Neural progenitor cell (in vitro differentiated cells): ENCODE data around the gene SUPT3H. TPM values are rescaled to one million over a fixed set of nuclear protein-coding genes. Genes with fewer than 3 reads are reported as not detected.

Experiments used
- DNase-seq: peaks from one replicate; pipeline ENCODE4 v3.0.0-alpha.2; 2016; ENCODE audit warnings: low spot score
- H2AFZ ChIP-seq: fragments of 200-600 bp; sonication (generic); replicated peaks from 2 replicates; pipeline ENCODE4 v1.6.1; 2016; ENCODE audit warnings: antibody characterized with exemption
- H3F3A ChIP-seq: fragments of 200-600 bp; sonication (generic); 2 replicates; pipeline ENCODE4 v1.6.1; 2016; ENCODE audit warnings: antibody characterized with exemption, low read depth
- H3K27ac ChIP-seq: fragments of 200-600 bp; sonication (generic); 2 replicates; pipeline ENCODE4 v1.5.1; 2016; ENCODE audit warnings: mild to moderate bottlenecking
- H3K27me3 ChIP-seq: fragments of 200-600 bp; sonication (generic); 2 replicates; pipeline ENCODE4 v1.6.1; 2016; ENCODE audit warnings: mild to moderate bottlenecking, moderate library complexity
- H3K36me3 ChIP-seq: fragments of 200-600 bp; sonication (generic); 2 replicates; pipeline ENCODE4 v1.5.1; 2016
- H3K4me1 ChIP-seq: fragments of 200-600 bp; sonication (generic); 2 replicates; pipeline ENCODE4 v1.6.1; 2016; ENCODE audit warnings: mixed run types
- H3K4me2 ChIP-seq: fragments of 200-600 bp; sonication (generic); 2 replicates; pipeline ENCODE4 v1.6.1; 2016
- H3K4me3 ChIP-seq: fragments of 200-600 bp; sonication (generic); 2 replicates; pipeline ENCODE4 v1.5.1; 2016
- H3K79me2 ChIP-seq: fragments of 200-600 bp; sonication (generic); 2 replicates; pipeline ENCODE4 v1.6.1; 2016; ENCODE audit warnings: low read depth
- H3K9ac ChIP-seq: fragments of 200-600 bp; sonication (generic); 2 replicates; pipeline ENCODE4 v1.6.1; 2016
- H3K9me3 ChIP-seq: fragments of 200-600 bp; sonication (generic); 2 replicates; pipeline ENCODE4 v1.5.1; 2016; ENCODE audit warnings: low read depth
- H4K20me1 ChIP-seq: fragments of 200-600 bp; sonication (generic); 2 replicates; pipeline ENCODE4 v1.6.1; 2016; ENCODE audit warnings: low read depth
- H3K27ac Mint-ChIP-seq: 3 replicates; pipeline ENCODE4 v1.8.0; 2021; ENCODE audit warnings: mixed read lengths
- H3K27me3 Mint-ChIP-seq: 2 replicates; pipeline ENCODE4 v1.8.0; 2022; ENCODE audit warnings: low read depth, mild to moderate bottlenecking, inconsistent platforms, moderate library complexity, mixed read lengths; ENCODE audit not compliant: insufficient read depth
- H3K36me3 Mint-ChIP-seq: 3 replicates; pipeline ENCODE4 v1.8.0; 2021; ENCODE audit warnings: mixed read lengths
- H3K4me1 Mint-ChIP-seq: 3 replicates; pipeline ENCODE4 v1.8.0; 2021; ENCODE audit warnings: mixed read lengths
- H3K4me3 Mint-ChIP-seq: 3 replicates; pipeline ENCODE4 v1.8.0; 2021; ENCODE audit warnings: mild to moderate bottlenecking, moderate library complexity, mixed read lengths
- H3K9me3 Mint-ChIP-seq: 3 replicates; pipeline ENCODE4 v1.8.0; 2020; ENCODE audit warnings: mixed read lengths
- CTCF ChIP-seq: fragments of 200-600 bp; sonication (generic); IDR thresholded peaks from 2 replicates; pipeline ENCODE4 v1.5.1; 2017; ENCODE audit warnings: antibody characterized with exemption, mild to moderate bottlenecking
- EZH2 ChIP-seq: fragments of 200-600 bp; sonication (generic); IDR thresholded peaks from 2 replicates; pipeline ENCODE4 v1.6.1; 2017; ENCODE audit warnings: antibody characterized with exemption, mild to moderate bottlenecking, moderate library complexity
- EZH2phosphoT487 ChIP-seq: fragments of 200-600 bp; sonication (generic); IDR thresholded peaks from 2 replicates; pipeline ENCODE4 v1.6.1; 2017; ENCODE audit warnings: antibody characterized with exemption
- total RNA-seq: library from RNA; depleted of rRNA; stranded (reverse); fragments of >200 nt; gene quantifications from 2 replicates; pipeline ENCODE4 v1.2.3, GENCODE V29; 2015; ENCODE audit warnings: low replicate concordance

SUPT3H gene
- total RNA-seq, 1 donor from 2014 or later, result 16.3 TPM

GRCh38 chr6:44854712-44855443 lies 522.9 kb downstream of the SUPT3H start:
- Mint-ChIP-seq H3K4me3 (no peak overlapping the region), H3K27me3 (no peaks in the 10 kb centered on the region), H3K9me3 (no peaks in the 10 kb centered on the region), H3K36me3 (no peaks in the 10 kb centered on the region), H3K4me1 (peaks cover 5% of the 10 kb centered on the region), H3K27ac (no peak overlapping the region)
- H2AFZ ChIP-seq, result no peak overlapping the region
- no peaks in the 10 kb centered on the region for H3K79me2 ChIP-seq
- no peak overlapping the region for H3K9ac ChIP-seq
- no peaks in the 10 kb centered on the region for H4K20me1 ChIP-seq
- H3K27me3 ChIP-seq, result no peaks in the 10 kb centered on the region
- H3K4me1 ChIP-seq, result no peaks in the 10 kb centered on the region
- no peak overlapping the region for H3K4me2 ChIP-seq
- DNase-seq, result no peak
- no peak overlapping the region for H3K27ac ChIP-seq
- TF ChIP-seq EZH2phosphoT487 (no peak), EZH2 (no peak), CTCF (no peak)
- no peak overlapping the region for H3K4me3 ChIP-seq
- no peaks in the 10 kb centered on the region for H3K9me3 ChIP-seq
- H3F3A ChIP-seq, result no peaks in the 10 kb centered on the region
- no peaks in the 10 kb centered on the region for H3K36me3 ChIP-seq

GRCh38 chr6:44851176-44851575 lies 526.6 kb downstream of the SUPT3H start:
- Histone ChIP-seq H3K4me3 (no peak overlapping the region), H2AFZ (no peak overlapping the region), H3K27ac (no peak overlapping the region), H3K79me2 (no peaks in the 10 kb centered on the region), H3K9ac (no peak overlapping the region), H3K27me3 (no peaks in the 10 kb centered on the region), H4K20me1 (no peaks in the 10 kb centered on the region), H3K9me3 (no peaks in the 10 kb centered on the region), H3K4me2 (no peak overlapping the region), H3K36me3 (no peaks in the 10 kb centered on the region), H3K4me1 (no peaks in the 10 kb centered on the region), H3F3A (no peaks in the 10 kb centered on the region)
- Mint-ChIP-seq H3K4me3 (no peak overlapping the region), H3K27me3 (no peaks in the 10 kb centered on the region), H3K36me3 (no peaks in the 10 kb centered on the region), H3K9me3 (no peaks in the 10 kb centered on the region), H3K4me1 (peaks cover 6% of the 10 kb centered on the region), H3K27ac (no peak overlapping the region)
- no peak for TF ChIP-seq EZH2
- no peak for TF ChIP-seq EZH2phosphoT487
- TF ChIP-seq CTCF, result no peak
- no peak for DNase-seq

GRCh38 chr6:44850312-44850711 lies 527.4 kb downstream of the SUPT3H start:
- Mint-ChIP-seq H3K27ac (no peak overlapping the region), H3K9me3 (no peaks in the 10 kb centered on the region), H3K27me3 (no peaks in the 10 kb centered on the region), H3K4me3 (no peak overlapping the region), H3K4me1 (peaks cover 3% of the 10 kb centered on the region), H3K36me3 (no peaks in the 10 kb centered on the region)
- no peak for DNase-seq
- Histone ChIP-seq H3K4me3 (no peak overlapping the region), H2AFZ (no peak overlapping the region), H3K4me2 (no peak overlapping the region), H3K27me3 (no peaks in the 10 kb centered on the region), H3K9me3 (no peaks in the 10 kb centered on the region), H4K20me1 (no peaks in the 10 kb centered on the region), H3K27ac (no peak overlapping the region), H3K9ac (no peak overlapping the region), H3F3A (no peaks in the 10 kb centered on the region), H3K36me3 (no peaks in the 10 kb centered on the region), H3K4me1 (no peaks in the 10 kb centered on the region), H3K79me2 (no peaks in the 10 kb centered on the region)
- TF ChIP-seq CTCF, result no peak
- TF ChIP-seq EZH2phosphoT487, result no peak
- TF ChIP-seq EZH2, result no peak
